ENCODE measurements around the gene TMEM185A.
"Not testable (repeated sequence)": the region's sequence is repeated elsewhere in the genome, so short reads cannot be mapped to it uniquely, and the experiment has no call there.

The TMEM185A gene

DNA sequence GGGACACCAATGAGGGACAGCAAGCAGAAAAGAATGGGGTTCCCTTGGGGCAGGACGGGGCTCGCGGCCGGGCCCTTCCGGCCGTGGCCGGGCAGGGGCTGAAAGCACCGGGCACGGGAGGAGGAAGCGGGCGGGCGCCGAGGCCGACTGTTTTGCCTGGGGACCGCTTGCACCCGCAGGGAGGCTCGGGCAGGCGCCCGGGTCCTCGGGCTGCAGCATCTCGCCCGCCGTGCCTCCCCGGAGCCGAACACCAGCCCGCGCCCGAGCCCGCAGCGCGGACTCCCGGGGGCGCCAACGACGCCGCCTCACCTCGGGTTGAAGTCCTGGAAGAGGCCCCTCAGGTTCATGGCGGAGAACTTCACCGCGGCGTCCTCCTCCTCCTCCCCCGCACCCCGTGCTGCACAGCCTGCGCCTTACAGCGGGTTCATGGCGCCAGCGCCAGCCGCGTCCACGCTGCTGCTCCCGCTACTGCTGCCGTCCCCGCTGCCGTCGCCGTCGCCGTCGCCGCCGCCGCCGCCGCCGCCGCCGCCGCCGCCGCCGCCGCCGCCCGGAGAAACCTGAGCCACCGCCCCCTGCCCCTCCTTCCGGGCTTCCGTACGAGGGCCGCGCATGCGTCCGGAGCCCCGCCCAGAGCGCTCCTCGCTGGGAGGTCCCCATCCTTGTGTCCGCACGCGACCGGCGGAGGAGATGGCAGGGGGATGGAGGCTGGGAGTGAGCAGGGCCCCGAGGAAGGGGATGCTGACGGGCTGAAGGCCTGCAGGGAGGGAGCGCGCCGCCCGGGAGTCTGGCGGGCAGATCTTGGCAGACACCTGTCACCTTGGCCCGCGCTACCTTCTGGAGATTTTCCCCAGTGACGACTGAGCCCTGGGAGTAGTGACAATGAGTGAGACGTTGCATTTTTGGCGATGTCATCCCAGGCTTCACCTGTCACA lies at the start of gene TMEM185A:
TMEM185A (minus strand) TSS at position 559 of the 932 bp plus-strand sequence; CDS start at position 347, 212 bp downstream.
- DNase-seq = no peak

- DNase-seq = no peak
Measured at GRCh38 chrX:149681182-149681581, 49.6 kb upstream of the TMEM185A start.

DNA sequence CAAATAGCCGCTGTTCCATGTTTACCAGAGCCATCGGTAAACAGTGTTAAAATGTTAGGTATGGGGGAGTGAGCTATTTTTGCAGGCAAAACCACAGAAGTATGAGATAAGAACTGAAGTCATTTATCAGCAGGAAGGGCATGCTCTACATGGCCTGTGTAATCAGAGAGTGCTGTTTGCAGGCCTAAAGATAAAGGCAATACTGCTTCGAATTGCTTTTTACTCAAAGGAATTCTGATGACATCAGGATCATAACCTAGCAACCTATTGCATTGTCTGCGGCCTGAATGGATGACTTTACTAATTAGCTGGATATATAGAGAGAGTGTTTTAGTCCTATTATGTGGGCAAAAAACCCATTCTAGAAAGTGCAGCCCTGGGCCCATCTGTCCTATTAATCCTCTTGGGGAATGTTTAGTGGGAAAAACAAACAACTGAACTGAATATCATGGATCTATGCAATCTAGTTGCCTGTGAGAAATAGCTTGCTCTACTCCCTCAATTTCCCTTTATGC lies 47.6 kb upstream of the TMEM185A start:
- DNase-seq = not testable (repeated sequence)

DNA sequence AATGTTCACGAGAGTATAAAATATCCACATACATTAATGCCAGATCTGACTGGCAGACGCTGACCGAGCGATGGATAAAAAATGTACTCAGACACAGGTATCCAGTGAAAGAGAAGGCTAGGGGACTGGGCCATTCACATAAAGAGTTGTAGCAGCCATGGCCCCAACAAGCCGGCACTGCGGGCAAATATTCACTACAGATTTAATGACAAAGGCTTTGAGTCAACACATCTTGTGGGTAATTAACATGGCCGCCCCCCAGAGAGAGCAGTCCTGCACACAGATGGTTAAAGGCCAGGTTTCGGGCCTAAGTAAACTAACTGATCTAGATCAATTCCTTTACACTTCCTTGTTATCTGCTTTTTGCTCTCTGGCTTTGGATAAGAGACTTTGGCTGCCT lies 44.0 kb upstream of the TMEM185A start:
- not testable (repeated sequence) for DNase-seq

- not testable (repeated sequence) for DNase-seq
Measured at GRCh38 chrX:149675088-149675487, 43.5 kb upstream of the TMEM185A start.

DNA sequence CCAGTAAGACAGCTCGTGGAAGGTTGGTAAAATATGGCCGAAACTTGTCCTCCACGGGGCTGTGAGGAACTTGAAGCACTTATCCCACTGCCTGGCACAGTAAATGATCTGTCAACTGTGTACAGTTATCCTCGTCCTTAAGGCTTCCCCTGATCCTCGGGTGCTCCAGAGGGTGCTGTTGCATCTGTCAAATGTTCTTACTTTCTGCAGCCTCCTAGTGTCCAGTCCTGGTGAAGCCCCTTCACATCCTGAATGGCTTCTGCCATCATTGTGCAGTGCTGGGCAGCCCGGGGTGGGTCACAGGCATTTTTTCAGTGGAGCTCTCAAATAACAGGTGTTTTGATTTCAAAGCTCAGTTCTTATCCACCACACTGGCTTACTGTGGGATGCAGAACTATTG lies 29.0 kb upstream of the TMEM185A start:
- not testable (repeated sequence) for DNase-seq

- DNase-seq = not testable (repeated sequence)
Measured at GRCh38 chrX:149656260-149656884, 24.8 kb upstream of the TMEM185A start.

DNA sequence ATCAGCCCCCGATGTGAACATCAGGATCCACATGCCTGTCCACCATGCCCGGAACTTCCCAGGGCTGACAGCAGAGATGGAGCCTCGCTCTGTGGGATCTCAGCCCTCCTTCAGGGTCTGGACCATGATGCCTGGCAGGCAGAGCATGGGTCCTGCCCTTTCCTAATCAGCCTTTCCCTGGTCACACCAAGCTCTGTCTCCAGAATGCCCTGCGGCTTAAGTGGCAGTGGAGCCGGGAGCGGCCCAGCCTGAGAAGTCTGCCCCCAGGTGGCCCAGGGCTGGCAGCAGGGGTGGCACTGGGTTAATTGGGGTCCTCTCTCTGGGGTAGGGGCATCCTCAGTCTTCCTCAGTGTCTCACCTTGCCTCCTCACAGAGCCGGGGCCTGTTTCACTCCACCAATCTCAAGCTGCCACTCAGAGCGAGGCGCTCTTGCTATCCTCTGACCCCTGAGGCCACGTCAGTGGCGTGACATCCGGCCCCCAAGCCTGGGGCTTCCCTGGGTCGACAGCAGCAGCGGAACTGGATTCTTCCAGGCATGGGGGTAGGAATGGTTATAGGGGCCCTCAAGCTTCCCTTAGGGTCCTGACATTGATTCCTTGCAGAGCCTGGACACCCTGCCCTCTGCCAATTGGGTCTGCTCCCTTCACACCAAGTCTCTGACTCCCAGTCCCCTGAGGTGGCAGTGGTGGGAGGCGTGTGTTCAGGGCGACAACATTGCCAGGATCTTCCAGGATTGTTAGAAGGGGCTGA lies 20.8 kb upstream of the TMEM185A start:
- DNase-seq = no peak

DNA sequence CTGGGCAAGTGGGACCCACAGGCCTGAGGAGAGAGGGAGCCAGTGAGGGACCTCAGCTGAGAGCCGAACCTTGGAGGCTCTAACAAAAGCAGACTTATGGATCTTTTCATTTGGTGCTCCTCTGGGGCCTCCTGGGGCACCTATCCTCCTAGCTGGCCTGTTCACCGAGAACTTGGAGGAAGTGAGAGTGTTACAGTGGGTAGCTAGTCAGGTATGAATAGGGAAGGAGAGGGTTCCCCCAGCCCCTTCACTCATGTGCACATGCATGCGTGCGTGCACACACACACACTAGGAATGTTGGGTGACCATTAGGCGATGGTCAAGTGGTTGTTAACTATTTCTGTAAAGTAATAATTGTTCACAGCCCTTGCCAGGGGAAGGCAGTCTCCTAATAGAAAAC lies 18.6 kb upstream of the TMEM185A start:
- no peak for DNase-seq

GRCh38 chrX:149648932-149649331 lies 17.3 kb upstream of the TMEM185A start:
- DNase-seq = no peak

DNA sequence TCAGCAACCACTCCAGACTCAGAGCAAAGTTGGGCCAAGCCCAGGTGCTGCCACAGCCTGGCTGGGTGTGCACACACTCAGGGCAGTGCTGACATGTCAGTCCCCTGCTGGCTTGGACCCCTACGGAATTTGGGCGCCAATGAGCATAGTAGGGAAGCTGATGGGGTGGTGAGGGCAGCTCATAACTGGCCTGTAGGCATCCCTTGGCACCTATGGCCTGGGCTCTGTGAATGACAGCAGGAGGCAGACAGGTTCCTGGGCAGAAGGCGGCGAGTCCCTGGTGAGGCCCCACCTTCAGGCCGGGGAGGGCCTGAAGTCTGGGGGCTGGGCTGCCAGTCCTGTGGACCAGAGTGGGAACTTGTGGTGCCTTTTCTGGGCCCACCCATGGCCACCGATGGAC lies 15.9 kb upstream of the TMEM185A start:
- no peak for DNase-seq

DNA sequence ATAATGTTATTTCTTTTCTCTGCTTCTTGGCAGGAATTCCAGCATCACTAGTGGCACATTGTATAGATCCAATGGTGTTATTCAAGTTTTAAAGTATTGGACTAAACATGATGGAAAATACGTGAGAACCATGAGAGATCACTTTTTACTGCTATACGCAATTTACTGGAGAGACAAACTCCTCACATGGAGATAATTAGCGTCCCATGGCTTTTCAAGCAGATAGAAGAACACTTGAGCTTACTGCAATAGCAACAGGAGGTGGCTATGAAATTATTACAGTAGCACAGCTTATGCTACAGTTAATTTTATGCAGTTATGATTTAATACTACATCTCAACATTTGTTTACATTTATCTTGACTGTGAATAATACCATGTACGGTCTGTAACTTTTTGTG lies 11.9 kb upstream of the TMEM185A start:
- no peak for DNase-seq

GRCh38 chrX:149641835-149642234 lies 10.2 kb upstream of the TMEM185A start:
- no peak for DNase-seq

- no peak for DNase-seq
Measured at GRCh38 chrX:149641432-149641831, 9.8 kb upstream of the TMEM185A start.

GRCh38 chrX:149639568-149639967 lies 8.0 kb upstream of the TMEM185A start:
- no peak for DNase-seq

GRCh38 chrX:149638860-149639259 lies 7.3 kb upstream of the TMEM185A start:
- DNase-seq = no peak

DNA sequence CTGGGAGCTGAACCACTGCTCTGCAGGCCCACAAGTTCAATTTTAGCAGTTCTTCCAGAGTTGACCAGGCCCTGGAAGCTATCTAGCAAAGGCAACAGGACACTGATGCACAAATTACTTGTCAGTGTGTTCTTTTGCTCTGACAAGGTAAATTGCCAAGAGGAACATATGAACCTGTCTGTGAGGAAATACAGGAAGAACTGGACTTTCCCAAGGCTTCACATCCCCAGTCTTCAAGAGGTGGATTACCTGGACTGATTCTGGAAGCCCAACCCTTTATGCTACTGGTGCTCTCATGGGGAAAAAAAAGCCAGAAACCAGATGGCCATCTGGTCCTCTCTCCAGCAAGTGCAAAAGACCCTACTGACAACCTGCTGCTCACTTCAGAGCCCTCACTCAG lies 1.9 kb upstream of the TMEM185A start:
- DNase-seq = no peak

GRCh38 chrX:149630681-149631233 lies 835 bp downstream of the TMEM185A start:
- no peak for DNase-seq

- DNase-seq = no peak
Measured at GRCh38 chrX:149629730-149630387, 1.7 kb downstream of the TMEM185A start.

DNA sequence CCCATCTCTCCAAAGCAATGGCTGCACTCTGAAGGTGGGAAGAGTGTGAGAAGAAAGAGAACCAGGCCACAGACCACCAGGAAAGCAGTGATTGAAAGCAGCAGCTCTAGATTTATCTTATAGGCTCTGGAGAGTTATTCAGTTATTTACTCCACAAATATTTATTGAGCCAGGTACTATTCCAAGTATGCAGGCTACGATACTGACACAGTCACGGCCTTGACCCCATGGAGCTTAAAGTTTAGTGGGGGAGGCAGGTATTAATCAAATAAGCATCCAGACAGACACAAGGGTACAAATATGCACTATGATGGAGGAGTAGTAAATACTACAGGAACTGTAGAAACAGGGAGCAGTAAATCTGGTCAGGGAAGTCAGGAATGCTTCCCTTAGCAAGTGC lies 2.8 kb downstream of the TMEM185A start:
- no peak for DNase-seq

- DNase-seq = no peak
Measured at GRCh38 chrX:149628280-149628679, 3.3 kb downstream of the TMEM185A start.

GRCh38 chrX:149626829-149627228 lies 4.8 kb downstream of the TMEM185A start:
- not testable (repeated sequence) for DNase-seq

Measured in SHP77 treated with DMSO at 0.1 percent for 48 hours (cell line).